Cardiac muscle cell (in vitro differentiated cells and primary cell): ENCODE data around the gene E2F2. TPM values are rescaled to one million over a fixed set of nuclear protein-coding genes. Genes with fewer than 3 reads are reported as not detected.

Source experiments
- DNase-seq, 2 donors: peaks; one replicate each; pipeline versions ENCODE4 v3.0.0 to v3.0.0-alpha.2; 2010 to 2017; ENCODE audit warnings: low read depth in 1 of 2, low spot score in 1 of 2
- H3K27ac ChIP-seq: fragments of 200-600 bp; sonication (generic); 2 replicates; pipeline ENCODE4 v1.5.1; 2016
- H3K27me3 ChIP-seq: fragments of 200-600 bp; sonication (generic); 2 replicates; pipeline ENCODE4 v1.6.0; 2016; ENCODE audit warnings: control low read depth
- H3K36me3 ChIP-seq: fragments of 200-600 bp; sonication (generic); 2 replicates; pipeline ENCODE4 v1.5.1; 2016; ENCODE audit warnings: control low read depth
- H3K4me1 ChIP-seq: fragments of 200-600 bp; sonication (generic); 2 replicates; pipeline ENCODE4 v1.8.1; 2017; ENCODE audit warnings: low read depth, mild to moderate bottlenecking, mixed run types
- H3K4me3 ChIP-seq: fragments of 200-600 bp; sonication (generic); 2 replicates; pipeline ENCODE4 v1.5.1; 2016; ENCODE audit warnings: mild to moderate bottlenecking
- H3K9me3 ChIP-seq: fragments of 200-600 bp; sonication (generic); 2 replicates; pipeline ENCODE4 v1.5.1; 2017; ENCODE audit warnings: low read depth, mild to moderate bottlenecking, control low read depth
- CTCF ChIP-seq: IDR thresholded peaks from 2 replicates; pipeline ENCODE4 v1.5.1; 2012; ENCODE audit warnings: low read depth, mild to moderate bottlenecking, low read length
- polyA plus RNA-seq: library from polyadenylated mRNA; unstranded; fragments of >200 nt; fragmentation: Nextera tagmentation; extraction: Ambion mirVana; gene quantifications from 2 replicates; pipeline ENCODE4 v1.2.1, GENCODE V29; 2016
- total RNA-seq: library from RNA; depleted of rRNA; stranded (reverse); fragments of >200 nt; gene quantifications from 2 replicates; pipeline ENCODE4 v1.2.3, GENCODE V29; 2016

Gene E2F2
- total and polyA plus RNA-seq, 2 experiments from 2014 or later: 2.1 to 2.2 TPM

- Histone ChIP-seq H3K4me3 (no peak overlapping the region), H3K9me3 (no peaks in the 10 kb centered on the region), H3K27ac (no peak overlapping the region), H3K36me3 (no peaks in the 10 kb centered on the region), H3K27me3 (peaks cover 9% of the 10 kb centered on the region), H3K4me1 (peaks cover 6% of the 10 kb centered on the region)
- TF ChIP-seq CTCF: no peak
- no peak for DNase-seq
Observed at GRCh38 chr1:23527366-23527765, 3.7 kb downstream of the E2F2 start.

DNA sequence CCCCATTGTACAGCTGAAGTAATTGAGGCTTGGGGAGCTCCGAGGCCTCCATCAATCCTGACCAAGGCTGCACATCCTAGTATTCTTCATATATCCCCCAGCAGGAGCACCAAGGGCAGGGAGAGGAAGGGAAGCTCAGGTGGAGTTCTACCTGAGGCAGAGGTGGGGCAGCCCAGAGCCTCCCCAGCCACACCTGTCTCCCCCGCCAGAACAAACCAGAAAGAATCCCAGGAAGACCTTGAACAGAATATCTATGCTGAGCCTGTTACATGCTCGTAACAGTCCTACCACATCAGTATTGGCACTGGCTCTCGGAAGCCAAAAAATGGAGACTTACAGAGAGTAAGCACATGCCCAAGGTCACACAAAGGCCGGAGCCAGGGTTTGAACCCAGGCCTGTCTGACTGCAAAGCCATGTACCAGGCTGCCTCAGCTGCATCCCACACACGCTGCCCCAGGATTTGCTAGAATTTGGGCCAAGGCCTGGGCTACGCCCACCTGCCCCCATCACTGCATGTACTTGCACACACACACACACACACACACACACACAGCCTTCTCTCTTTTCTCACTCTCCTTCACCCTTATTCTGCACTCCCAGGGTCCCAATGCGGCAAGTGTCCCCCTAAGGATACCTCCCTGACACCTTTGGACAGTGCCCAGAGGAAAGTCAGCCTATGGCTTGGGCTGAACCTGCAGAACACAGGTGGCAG, 4.5 kb downstream of the E2F2 start:
- no peaks in the 10 kb centered on the region for H3K36me3 ChIP-seq

GRCh38 chr1:23525558-23526250, 5.3 kb downstream of the E2F2 start:
- H3K27ac ChIP-seq: no peak overlapping the region
- H3K9me3 ChIP-seq: no peaks in the 10 kb centered on the region
- no peak for DNase-seq
- no peaks in the 10 kb centered on the region for H3K36me3 ChIP-seq
- no peaks in the 10 kb centered on the region for H3K4me1 ChIP-seq
- TF ChIP-seq CTCF: no peak
- H3K4me3 ChIP-seq: no peak overlapping the region
- H3K27me3 ChIP-seq: peaks cover 8% of the 10 kb centered on the region

More for the DNA sequence above, 4.5 kb downstream of the E2F2 start:
- H3K4me1 ChIP-seq: no peaks in the 10 kb centered on the region
- no peak for DNase-seq
- no peak overlapping the region for H3K4me3 ChIP-seq
- H3K9me3 ChIP-seq: no peaks in the 10 kb centered on the region
- peaks cover 9% of the 10 kb centered on the region for H3K27me3 ChIP-seq
- no peak for TF ChIP-seq CTCF
- no peak overlapping the region for H3K27ac ChIP-seq

DNA sequence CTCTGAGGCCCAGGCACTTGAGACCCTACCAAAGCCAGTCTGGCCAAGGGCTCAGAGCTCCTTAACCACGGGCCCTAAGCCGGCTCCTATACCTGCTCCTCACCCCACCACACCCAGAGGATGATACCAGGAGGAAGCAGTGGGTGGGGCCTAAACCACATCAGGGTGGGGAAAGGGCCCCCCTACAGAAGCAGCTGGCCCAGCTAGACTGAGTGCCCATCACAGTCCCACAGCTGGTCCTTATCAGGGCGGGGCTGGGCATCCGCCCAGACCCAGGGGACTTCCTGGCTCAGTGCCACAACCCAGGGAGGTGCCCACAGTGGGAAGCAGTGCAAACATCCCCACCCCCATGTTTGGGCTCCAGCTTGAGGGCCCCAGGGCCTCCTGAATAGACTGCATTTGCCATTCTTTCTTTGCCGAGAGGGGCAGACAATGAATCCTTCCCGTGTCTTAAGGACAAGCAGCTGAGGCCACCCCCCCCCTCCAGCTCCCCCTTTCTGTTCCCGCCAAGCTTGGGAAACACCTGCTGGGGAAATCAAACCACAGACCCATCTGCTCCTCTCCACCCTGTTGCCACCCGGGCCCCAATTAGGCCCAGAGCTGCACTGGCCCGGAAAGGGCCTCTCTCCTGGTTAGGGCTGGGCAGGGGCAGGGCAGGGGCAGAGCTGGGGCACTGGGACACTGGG, 6.2 kb downstream of the E2F2 start:
- Histone ChIP-seq H3K27ac (no peak overlapping the region), H3K4me1 (no peaks in the 10 kb centered on the region), H3K36me3 (no peaks in the 10 kb centered on the region), H3K9me3 (no peaks in the 10 kb centered on the region), H3K27me3 (no peaks in the 10 kb centered on the region), H3K4me3 (no peak overlapping the region)
- no peak for TF ChIP-seq CTCF
- DNase-seq: no peak

- no peaks in the 10 kb centered on the region for H3K36me3 ChIP-seq
- no peak overlapping the region for H3K4me3 ChIP-seq
- no peak for DNase-seq
- H3K4me1 ChIP-seq: no peaks in the 10 kb centered on the region
- no peak for TF ChIP-seq CTCF
- H3K27me3 ChIP-seq: no peaks in the 10 kb centered on the region
- H3K27ac ChIP-seq: no peak overlapping the region
- H3K9me3 ChIP-seq: no peaks in the 10 kb centered on the region
Observed at GRCh38 chr1:23524163-23524562, 6.9 kb downstream of the E2F2 start.
